ENCODE measurements around the gene DIAPH3. TPM values are rescaled to one million over a fixed set of nuclear protein-coding genes. Genes with fewer than 3 reads are reported as not detected.
"Not testable (repeated sequence)": the region's sequence is repeated elsewhere in the genome, so short reads cannot be mapped to it uniquely, and the experiment has no call there.

The DIAPH3 gene
- total RNA-seq, 2 donors from 2014 or later = 23.6 to 25.7 TPM

GRCh38 chr13:60047918-60048317 is 115.8 kb downstream of the DIAPH3 start:
- TF ChIP-seq CTCF (conservative IDR thresholded peaks at IDR 0.05) = no peak
- Mint-ChIP-seq H3K27me3 (ENCODE audit: insufficient read depth) (no peaks in the 10 kb centered on the region), H3K4me3 (no peak overlapping the region), H3K9me3 (peaks cover 4% of the 10 kb centered on the region), H3K36me3 (ENCODE audit: low read depth) (peaks cover 2% of the 10 kb centered on the region), H3K27ac (no peak overlapping the region), H3K4me1 (no peaks in the 10 kb centered on the region)
- Histone ChIP-seq H3K27ac (ENCODE audit: low read depth, low read length) (no peak overlapping the region), H3K27me3 (ENCODE audit: control insufficient read depth, insufficient read depth, low read length, poor library complexity, severe bottlenecking) (no peaks in the 10 kb centered on the region), H3K4me1 (ENCODE audit: control insufficient read depth, insufficient read depth, low read length) (no peaks in the 10 kb centered on the region), H3K4me3 (ENCODE audit: low read length) (no peak overlapping the region), H3K9ac (ENCODE audit: extremely low read depth, low read length, poor library complexity, severe bottlenecking) (no peak overlapping the region), H3K9me3 (ENCODE audit: control insufficient read depth, low read length) (no peaks in the 10 kb centered on the region), H3K36me3 (ENCODE audit: control insufficient read depth, insufficient read depth, low read length) (peaks cover 55% of the 10 kb centered on the region)
- no peak for DNase-seq
- WGBS, 2 experiments (ENCODE audit: insufficient coverage in 1 of 2, insufficient read length in 1 of 2) = 84 to 100% methylated on average over 3 of the region's 3 CpGs

GRCh38 chr13:60044321-60044720 is 119.4 kb downstream of the DIAPH3 start:
- Histone ChIP-seq H3K4me3 (ENCODE audit: low read length) (no peak overlapping the region), H3K9ac (ENCODE audit: extremely low read depth, low read length, poor library complexity, severe bottlenecking) (no peak overlapping the region), H3K36me3 (ENCODE audit: control insufficient read depth, insufficient read depth, low read length) (peaks cover 57% of the 10 kb centered on the region), H3K4me1 (ENCODE audit: control insufficient read depth, insufficient read depth, low read length) (no peaks in the 10 kb centered on the region), H3K27ac (ENCODE audit: low read depth, low read length) (no peak overlapping the region), H3K9me3 (ENCODE audit: control insufficient read depth, low read length) (no peaks in the 10 kb centered on the region), H3K27me3 (ENCODE audit: control insufficient read depth, insufficient read depth, low read length, poor library complexity, severe bottlenecking) (no peaks in the 10 kb centered on the region)
- Mint-ChIP-seq H3K9me3 (peaks cover 4% of the 10 kb centered on the region), H3K4me1 (no peaks in the 10 kb centered on the region), H3K36me3 (ENCODE audit: low read depth) (peaks cover 2% of the 10 kb centered on the region), H3K4me3 (no peak overlapping the region), H3K27ac (no peak overlapping the region), H3K27me3 (ENCODE audit: insufficient read depth) (no peaks in the 10 kb centered on the region)
- TF ChIP-seq CTCF (conservative IDR thresholded peaks at IDR 0.05) = no peak
- DNase-seq = no peak
- WGBS, 2 experiments (ENCODE audit: insufficient coverage in 1 of 2, insufficient read length in 1 of 2) = 93 to 96% methylated on average over 2 to 3 of the region's 4 CpGs

- no peak overlapping the region for H3K27ac ChIP-seq (ENCODE audit: low read depth, low read length)
- no peak for DNase-seq
- no peak overlapping the region for H3K4me3 ChIP-seq (ENCODE audit: low read length)
- Mint-ChIP-seq H3K27ac (no peak overlapping the region), H3K36me3 (ENCODE audit: low read depth) (peaks cover 2% of the 10 kb centered on the region), H3K4me1 (no peaks in the 10 kb centered on the region), H3K4me3 (no peak overlapping the region), H3K9me3 (peaks cover 4% of the 10 kb centered on the region), H3K27me3 (ENCODE audit: insufficient read depth) (no peaks in the 10 kb centered on the region)
- no peaks in the 10 kb centered on the region for H3K9me3 ChIP-seq (ENCODE audit: control insufficient read depth, low read length)
- no peak for TF ChIP-seq CTCF (conservative IDR thresholded peaks at IDR 0.05)
- H3K27me3 ChIP-seq (ENCODE audit: control insufficient read depth, insufficient read depth, low read length, poor library complexity, severe bottlenecking) = no peaks in the 10 kb centered on the region
- no peak overlapping the region for H3K9ac ChIP-seq (ENCODE audit: extremely low read depth, low read length, poor library complexity, severe bottlenecking)
- WGBS, 2 experiments (ENCODE audit: insufficient coverage in 1 of 2, insufficient read length in 1 of 2) = 96 to 100% methylated on average over 1 to 2 of the region's 2 CpGs
- H3K36me3 ChIP-seq (ENCODE audit: control insufficient read depth, insufficient read depth, low read length) = peaks cover 65% of the 10 kb centered on the region
- no peaks in the 10 kb centered on the region for H3K4me1 ChIP-seq (ENCODE audit: control insufficient read depth, insufficient read depth, low read length)
These were observed 120.5 kb downstream of the DIAPH3 start for GRCh38 chr13:60043262-60043661.

- DNase-seq; H3K4me3 ChIP-seq (ENCODE audit: low read length); H3K27me3 Mint-ChIP-seq (ENCODE audit: insufficient read depth); H3K9me3 Mint-ChIP-seq; H3K4me3 Mint-ChIP-seq; H3K4me1 Mint-ChIP-seq; H3K9me3 ChIP-seq (ENCODE audit: control insufficient read depth, low read length); H3K27ac Mint-ChIP-seq; H3K9ac ChIP-seq (ENCODE audit: extremely low read depth, low read length, poor library complexity, severe bottlenecking); H3K27me3 ChIP-seq (ENCODE audit: control insufficient read depth, insufficient read depth, low read length, poor library complexity, severe bottlenecking); H3K36me3 Mint-ChIP-seq (ENCODE audit: low read depth); H3K4me1 ChIP-seq (ENCODE audit: control insufficient read depth, insufficient read depth, low read length); H3K27ac ChIP-seq (ENCODE audit: low read depth, low read length): not testable (repeated sequence)
- 88 to 93% methylated on average over 7 to 10 of the region's 10 CpGs for WGBS, 2 experiments (ENCODE audit: insufficient coverage in 1 of 2, insufficient read length in 1 of 2)
- peaks cover 74% of the 10 kb centered on the region for H3K36me3 ChIP-seq (ENCODE audit: control insufficient read depth, insufficient read depth, low read length)
These were observed 123.1 kb downstream of the DIAPH3 start for GRCh38 chr13:60040668-60041067.

Data from endodermal cell (in vitro differentiated cells).